ENCODE results near the gene ZNF391. TPM values are rescaled to one million over a fixed set of nuclear protein-coding genes. Genes with fewer than 3 reads are reported as not detected.
"Not testable (repeated sequence)": the region's sequence is repeated elsewhere in the genome, so short reads cannot be mapped to it uniquely, and the experiment has no call there.

The ZNF391 gene
- total RNA-seq, 1 donor from 2014 or later, result 0.13 TPM

DNA sequence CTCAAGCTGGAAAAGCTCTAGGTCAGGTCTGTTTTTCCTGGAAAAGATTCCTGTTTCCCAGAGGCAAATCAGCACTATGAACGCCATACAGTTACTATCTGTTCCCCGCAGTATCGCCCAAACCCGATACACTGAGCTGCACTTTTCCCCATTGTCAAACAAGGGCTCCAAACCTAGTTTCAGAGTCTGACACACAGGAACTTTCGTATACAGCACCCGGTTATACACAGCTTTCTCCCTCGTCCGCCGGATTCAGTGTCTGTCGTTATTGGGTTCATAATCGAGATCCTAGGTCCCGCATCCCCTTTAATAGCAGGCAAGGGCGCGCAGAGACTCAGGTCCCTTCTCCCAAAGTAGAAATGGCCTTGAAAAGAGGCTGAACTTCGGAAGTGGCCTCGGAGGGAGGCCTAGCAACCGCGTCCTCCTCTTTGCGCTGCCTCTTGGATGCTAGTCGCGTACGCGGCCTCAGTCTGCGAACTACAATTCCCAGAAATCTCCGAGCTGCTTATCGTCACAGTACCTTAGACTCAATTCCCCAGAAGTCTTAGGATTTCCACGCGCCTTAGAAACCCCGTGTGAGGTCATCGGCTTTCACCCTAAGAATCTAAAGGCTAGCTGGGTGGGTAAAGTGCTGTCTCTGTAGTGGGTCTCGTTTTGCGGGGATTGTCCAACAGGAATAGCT lies 34.2 kb downstream of the ZNF391 start:
- no peak for DNase-seq (ENCODE audit: low read depth in 2 of 2)

DNA sequence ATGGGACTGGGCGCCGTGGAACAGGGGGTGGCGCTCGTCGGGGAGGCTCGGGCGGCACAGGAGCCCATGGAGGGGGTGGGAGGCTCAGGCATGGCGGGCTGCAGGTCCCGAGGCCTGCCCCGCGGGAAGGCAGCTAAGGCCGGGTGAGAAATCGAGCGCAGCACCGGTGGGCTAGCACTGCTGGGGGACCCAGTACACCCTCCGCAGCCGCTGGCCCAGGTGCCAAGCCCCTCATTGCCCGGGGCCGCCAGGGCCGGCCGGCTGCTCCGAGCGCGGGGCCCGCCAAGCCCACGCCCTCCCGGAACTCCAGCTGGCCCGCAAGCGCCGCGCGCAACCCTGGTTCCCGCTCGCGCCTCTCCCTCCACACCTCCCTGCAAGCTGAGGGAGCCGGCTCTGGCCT lies 36.3 kb downstream of the ZNF391 start:
- not testable (repeated sequence) for DNase-seq (ENCODE audit: low read depth in 2 of 2)

DNA sequence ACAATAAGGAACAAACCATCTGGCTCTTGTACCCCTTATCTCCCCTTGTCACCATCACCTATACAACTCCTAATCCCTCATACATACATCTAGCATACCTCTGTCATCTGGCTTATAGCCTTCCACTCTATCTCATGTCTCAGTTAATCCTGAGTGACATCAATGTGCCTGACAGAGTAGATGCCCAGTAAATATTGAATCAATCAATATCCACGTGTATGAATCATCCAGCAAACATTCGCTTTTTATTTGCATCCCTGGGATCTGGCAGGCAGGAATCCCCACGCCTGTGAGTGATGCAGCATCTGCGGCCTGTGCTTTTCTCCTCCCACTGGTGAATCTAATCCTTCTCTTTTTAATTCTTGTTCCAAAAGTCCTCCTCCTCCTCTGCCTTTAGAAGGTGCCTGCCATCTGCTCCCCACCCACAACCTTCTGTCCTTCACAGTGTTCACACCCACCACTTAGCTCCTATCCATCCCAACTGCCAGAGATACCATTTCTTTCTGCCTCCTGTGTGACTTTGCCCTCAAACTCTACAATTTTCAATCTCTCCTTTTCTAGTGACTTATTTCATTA lies 37.6 kb downstream of the ZNF391 start:
- DNase-seq (ENCODE audit: low read depth in 2 of 2), result no peak

GRCh38 chr6:27428502-27428901 lies 39.9 kb downstream of the ZNF391 start:
- DNase-seq (ENCODE audit: low read depth in 2 of 2), result no peak

GRCh38 chr6:27428966-27429365 lies 40.4 kb downstream of the ZNF391 start:
- no peak for DNase-seq (ENCODE audit: low read depth in 2 of 2)

DNA sequence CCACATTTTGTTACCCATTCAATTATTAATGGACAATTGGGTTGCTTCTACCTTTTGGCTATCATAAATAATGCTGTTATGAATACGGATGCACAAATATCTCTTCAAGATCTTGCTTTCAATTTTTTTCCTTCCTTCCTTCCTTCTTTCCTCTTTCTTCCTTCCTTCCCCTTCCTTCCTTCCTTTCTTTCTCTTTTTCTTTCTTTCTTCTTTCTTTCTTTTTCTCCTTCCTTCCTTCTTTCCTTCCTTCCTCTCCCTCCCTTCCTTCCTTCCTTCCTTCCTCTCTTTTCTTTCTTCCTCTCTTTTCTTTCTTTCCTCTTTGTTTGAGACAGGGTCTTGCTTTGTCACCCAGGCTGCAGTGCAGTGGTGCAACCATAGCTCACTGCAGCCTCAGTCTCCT lies 45.2 kb downstream of the ZNF391 start:
- DNase-seq (ENCODE audit: low read depth in 2 of 2), result no peak

DNA sequence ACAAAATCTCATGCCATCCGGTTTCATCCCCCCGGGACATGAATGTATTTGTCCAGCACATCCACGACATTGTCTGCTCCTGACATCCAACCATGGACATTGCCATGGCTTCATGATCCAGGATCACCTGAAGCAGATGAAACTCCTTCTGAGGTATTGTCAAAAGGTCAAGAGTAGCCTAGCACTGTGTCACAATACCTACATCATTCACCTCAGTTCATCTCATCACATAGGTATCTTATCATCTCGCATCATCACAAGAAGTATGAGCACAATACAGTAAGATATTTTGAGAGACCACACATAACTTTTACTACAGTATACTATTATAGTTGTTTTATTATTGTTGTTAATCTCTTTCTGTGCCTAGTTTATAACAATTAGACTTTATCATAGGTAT lies 50.8 kb downstream of the ZNF391 start:
- DNase-seq (ENCODE audit: low read depth in 2 of 2), result no peak

GRCh38 chr6:27441001-27441400 lies 52.4 kb downstream of the ZNF391 start:
- no peak for DNase-seq (ENCODE audit: low read depth in 2 of 2)

DNA sequence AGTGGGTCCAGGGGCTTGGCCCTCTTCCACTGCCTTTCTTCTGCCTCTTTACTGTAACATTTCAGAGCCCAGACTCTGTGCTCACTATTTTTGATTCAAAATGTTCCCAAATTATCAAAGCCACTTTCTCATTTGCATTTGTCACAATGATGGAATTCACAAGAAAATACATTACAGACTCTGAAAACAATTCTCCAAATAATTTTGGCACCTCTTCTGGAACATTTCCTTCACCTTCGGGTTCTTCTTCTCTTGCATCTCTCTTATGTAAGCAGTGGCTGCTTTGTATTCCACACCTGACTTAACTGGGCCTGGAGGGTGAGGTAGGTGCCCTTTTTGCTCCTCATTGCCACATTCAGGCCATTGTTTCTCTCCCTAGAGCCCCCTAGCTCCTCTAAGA lies 54.4 kb downstream of the ZNF391 start:
- DNase-seq (ENCODE audit: low read depth in 2 of 2), result no peak

- no peak for DNase-seq (ENCODE audit: low read depth in 2 of 2)
Observed at GRCh38 chr6:27448456-27448855, 59.9 kb downstream of the ZNF391 start.

GRCh38 chr6:27451660-27452390 lies 63.3 kb downstream of the ZNF391 start:
- DNase-seq (ENCODE audit: low read depth in 2 of 2), result no peak

GRCh38 chr6:27452496-27452897 lies 63.9 kb downstream of the ZNF391 start:
- peak in 1 of 2 donors; percentile 0 for DNase-seq (ENCODE audit: low read depth in 2 of 2)

Other genes starting within 250 kb of the ZNF391 start
- not detected in 2 replicates for gene PRSS16, start 141.1 kb upstream of the ZNF391 start, total RNA-seq
- not detected in 2 replicates for gene POM121L2, start 76.5 kb upstream of the ZNF391 start, total RNA-seq
- 4.4 and 4.7 TPM in 2 replicates for gene ZNF184, start 84.3 kb downstream of the ZNF391 start, total RNA-seq